Duodenal mucosa (tissue), 2 donors: ENCODE measurements around the gene ISLR.

Experiments used
- H3K27ac ChIP-seq: one replicate; pipeline ENCODE4 v1.7.0; 2013; ENCODE audit warnings: low read depth, low read length
- H3K27me3 ChIP-seq, 2 donors: one replicate each; pipeline ENCODE4 v1.7.0; 2013; ENCODE audit warnings: low read length in 2 of 2, control low read depth in 1 of 2; ENCODE audit not compliant: insufficient read depth in 2 of 2, control insufficient read depth in 1 of 2
- H3K36me3 ChIP-seq, 2 donors: one replicate each; pipeline ENCODE4 v1.7.0; 2013; ENCODE audit warnings: low read length in 2 of 2, control low read depth in 1 of 2; ENCODE audit not compliant: insufficient read depth in 2 of 2, control insufficient read depth in 1 of 2
- H3K4me1 ChIP-seq, 2 donors: one replicate each; pipeline ENCODE4 v1.7.0; 2013; ENCODE audit warnings: low read length in 2 of 2, control low read depth in 1 of 2; ENCODE audit not compliant: insufficient read depth in 2 of 2, control insufficient read depth in 1 of 2
- H3K4me3 ChIP-seq, 2 donors: one replicate each; pipeline ENCODE4 v1.7.0; 2013; ENCODE audit warnings: low read length in 2 of 2, low read depth in 1 of 2
- H3K9ac ChIP-seq, 2 donors: one replicate each; pipeline ENCODE4 v1.7.0; 2013; ENCODE audit warnings: low read length in 2 of 2, low read depth in 1 of 2
- H3K9me3 ChIP-seq, 2 donors: one replicate each; pipeline ENCODE4 v1.7.0; 2013; ENCODE audit warnings: low read length in 2 of 2, control low read depth in 1 of 2; ENCODE audit not compliant: control insufficient read depth in 1 of 2

ISLR gene

DNA sequence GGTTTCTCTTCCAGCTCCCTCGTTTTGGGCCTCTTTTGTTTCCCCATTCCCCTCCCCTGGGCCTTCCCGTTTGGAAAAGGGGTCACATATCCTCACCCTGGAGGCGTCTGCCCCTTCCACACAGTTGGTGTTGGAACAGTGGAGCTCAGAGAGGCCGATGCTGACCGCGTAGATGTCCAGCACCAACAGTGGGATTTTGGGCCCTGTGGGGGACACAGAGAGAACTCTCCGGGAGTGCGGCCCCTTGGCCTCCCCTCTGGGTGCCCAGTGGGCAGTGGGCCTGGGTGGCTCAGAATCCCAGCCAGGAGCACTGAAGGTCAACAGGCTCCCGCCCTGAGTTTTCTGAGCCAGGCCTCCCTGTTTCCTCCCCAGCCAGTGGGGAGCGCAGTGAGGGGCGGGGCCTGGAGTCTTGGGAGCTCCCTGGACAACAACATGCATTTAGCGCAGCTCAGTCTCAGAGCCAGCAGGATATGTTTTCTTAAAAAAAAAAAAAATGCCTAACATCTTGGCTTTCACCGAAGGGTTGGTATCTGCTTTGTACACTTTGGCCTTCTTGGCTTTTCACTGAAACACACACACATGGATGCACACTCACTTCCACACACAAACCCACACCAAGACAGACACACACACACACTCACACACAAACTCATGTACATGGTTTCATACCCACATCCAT, 670 bp upstream of the ISLR start:
- no peaks in the 10 kb centered on the region for H3K9me3 ChIP-seq
- no peak overlapping the region for H3K4me3 ChIP-seq
- H3K36me3 ChIP-seq: no peaks in the 10 kb centered on the region
- H3K27me3 ChIP-seq: no peaks in the 10 kb centered on the region
- peak overlapping the region; percentile 11 for H3K27ac ChIP-seq
- no peak overlapping the region for H3K9ac ChIP-seq
- H3K4me1 ChIP-seq: peaks cover 0 to 6% of the 10 kb centered on the region in 2 donors

DNA sequence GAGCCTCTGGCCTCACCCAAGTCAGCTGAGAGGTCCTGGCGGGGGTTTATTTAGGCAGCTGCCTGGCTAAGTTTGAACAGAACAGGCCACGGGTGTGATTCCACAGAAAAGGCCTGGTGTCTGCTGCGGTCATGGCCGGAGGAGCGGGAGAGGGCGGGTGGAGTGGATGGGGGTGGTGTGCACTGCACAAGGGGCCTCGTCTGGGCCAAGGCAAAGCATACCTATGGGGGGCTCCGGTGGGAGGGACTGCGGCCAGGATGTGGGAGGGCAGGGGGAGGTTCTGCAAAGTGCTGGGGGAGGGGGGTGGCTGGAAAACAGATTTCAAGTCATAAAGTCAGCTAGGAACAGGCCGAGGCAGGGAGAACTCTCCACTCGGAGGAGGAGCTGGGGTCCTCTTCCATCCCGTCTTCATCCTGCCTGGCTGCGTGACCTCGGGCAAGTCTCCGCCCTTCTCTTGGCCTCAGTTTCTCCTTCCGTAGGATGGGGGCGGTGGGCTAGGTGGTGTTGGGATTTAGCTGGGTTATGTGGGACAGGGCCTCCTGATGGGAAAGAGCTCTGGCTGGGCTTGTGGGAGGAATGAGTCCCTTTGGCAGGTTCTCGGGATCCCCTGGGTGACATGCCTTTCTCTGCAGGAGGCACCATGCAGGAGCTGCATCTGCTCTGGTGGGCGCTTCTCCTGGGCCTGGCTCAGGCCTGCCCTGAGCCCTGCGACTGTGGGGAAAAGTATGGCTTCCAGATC, 878 bp downstream of the ISLR start:
- H3K9ac ChIP-seq: no peak overlapping the region

DNA sequence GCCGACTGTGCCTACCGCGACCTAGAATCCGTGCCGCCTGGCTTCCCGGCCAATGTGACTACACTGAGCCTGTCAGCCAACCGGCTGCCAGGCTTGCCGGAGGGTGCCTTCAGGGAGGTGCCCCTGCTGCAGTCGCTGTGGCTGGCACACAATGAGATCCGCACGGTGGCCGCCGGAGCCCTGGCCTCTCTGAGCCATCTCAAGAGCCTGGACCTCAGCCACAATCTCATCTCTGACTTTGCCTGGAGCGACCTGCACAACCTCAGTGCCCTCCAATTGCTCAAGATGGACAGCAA, 1.4 kb downstream of the ISLR start:
- H3K4me1 ChIP-seq: peaks cover 0 to 6% of the 10 kb centered on the region in 2 donors
- H3K4me3 ChIP-seq: peak overlapping the region in 1 of 2 donors; percentile 43

More for the DNA sequence above, 878 bp downstream of the ISLR start:
- Histone ChIP-seq H3K9me3 (no peaks in the 10 kb centered on the region), H3K27me3 (no peaks in the 10 kb centered on the region), H3K27ac (peak overlapping the region; percentile 11), H3K36me3 (no peaks in the 10 kb centered on the region), H3K4me1 (peaks cover 0 to 6% of the 10 kb centered on the region in 2 donors), H3K4me3 (peak overlapping the region in 1 of 2 donors; percentile 43)

DNA sequence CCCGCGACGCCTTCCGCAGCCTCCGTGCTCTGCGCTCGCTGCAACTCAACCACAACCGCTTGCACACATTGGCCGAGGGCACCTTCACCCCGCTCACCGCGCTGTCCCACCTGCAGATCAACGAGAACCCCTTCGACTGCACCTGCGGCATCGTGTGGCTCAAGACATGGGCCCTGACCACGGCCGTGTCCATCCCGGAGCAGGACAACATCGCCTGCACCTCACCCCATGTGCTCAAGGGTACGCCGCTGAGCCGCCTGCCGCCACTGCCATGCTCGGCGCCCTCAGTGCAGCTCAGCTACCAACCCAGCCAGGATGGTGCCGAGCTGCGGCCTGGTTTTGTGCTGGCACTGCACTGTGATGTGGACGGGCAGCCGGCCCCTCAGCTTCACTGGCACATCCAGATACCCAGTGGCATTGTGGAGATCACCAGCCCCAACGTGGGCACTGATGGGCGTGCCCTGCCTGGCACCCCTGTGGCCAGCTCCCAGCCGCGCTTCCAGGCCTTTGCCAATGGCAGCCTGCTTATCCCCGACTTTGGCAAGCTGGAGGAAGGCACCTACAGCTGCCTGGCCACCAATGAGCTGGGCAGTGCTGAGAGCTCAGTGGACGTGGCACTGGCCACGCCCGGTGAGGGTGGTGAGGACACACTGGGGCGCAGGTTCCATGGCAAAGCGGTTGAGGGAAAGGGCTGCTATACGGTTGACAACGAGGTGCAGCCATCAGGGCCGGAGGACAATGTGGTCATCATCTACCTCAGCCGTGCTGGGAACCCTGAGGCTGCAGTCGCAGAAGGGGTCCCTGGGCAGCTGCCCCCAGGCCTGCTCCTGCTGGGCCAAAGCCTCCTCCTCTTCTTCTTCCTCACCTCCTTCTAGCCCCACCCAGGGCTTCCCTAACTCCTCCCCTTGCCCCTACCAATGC, 2.0 kb downstream of the ISLR start:
- Histone ChIP-seq H3K9me3 (no peaks in the 10 kb centered on the region), H3K36me3 (no peaks in the 10 kb centered on the region), H3K27ac (no peak overlapping the region), H3K27me3 (no peaks in the 10 kb centered on the region), H3K4me1 (peaks cover 0 to 6% of the 10 kb centered on the region in 2 donors), H3K4me3 (no peak overlapping the region), H3K9ac (no peak overlapping the region)

More for the DNA sequence above, 1.4 kb downstream of the ISLR start:
- H3K27me3 ChIP-seq: no peaks in the 10 kb centered on the region
- H3K27ac ChIP-seq: no peak overlapping the region
- no peaks in the 10 kb centered on the region for H3K36me3 ChIP-seq
- no peaks in the 10 kb centered on the region for H3K9me3 ChIP-seq
- no peak overlapping the region for H3K9ac ChIP-seq

DNA sequence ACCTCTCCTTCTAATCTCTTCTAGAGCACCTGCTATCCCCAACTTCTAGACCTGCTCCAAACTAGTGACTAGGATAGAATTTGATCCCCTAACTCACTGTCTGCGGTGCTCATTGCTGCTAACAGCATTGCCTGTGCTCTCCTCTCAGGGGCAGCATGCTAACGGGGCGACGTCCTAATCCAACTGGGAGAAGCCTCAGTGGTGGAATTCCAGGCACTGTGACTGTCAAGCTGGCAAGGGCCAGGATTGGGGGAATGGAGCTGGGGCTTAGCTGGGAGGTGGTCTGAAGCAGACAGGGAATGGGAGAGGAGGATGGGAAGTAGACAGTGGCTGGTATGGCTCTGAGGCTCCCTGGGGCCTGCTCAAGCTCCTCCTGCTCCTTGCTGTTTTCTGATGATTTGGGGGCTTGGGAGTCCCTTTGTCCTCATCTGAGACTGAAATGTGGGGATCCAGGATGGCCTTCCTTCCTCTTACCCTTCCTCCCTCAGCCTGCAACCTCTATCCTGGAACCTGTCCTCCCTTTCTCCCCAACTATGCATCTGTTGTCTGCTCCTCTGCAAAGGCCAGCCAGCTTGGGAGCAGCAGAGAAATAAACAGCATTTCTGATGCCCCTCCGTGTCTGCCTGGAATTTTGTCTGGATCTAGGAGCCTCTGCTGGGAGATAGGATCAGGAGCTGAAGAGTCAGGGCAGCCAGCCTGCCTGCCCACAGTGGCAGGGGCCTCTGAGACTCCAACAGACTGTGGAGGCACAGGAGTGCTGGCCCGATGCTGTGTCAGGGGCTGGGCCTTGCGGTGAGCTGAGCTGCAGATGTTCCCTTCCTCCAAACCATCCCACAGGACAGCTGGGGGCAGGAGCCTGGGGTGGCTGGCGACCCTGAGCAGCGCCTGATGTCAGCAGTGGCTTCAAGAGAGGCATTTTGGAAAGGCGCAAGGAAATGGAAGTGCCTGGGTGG, 3.0 kb downstream of the ISLR start:
- no peak overlapping the region for H3K9ac ChIP-seq
- no peaks in the 10 kb centered on the region for H3K36me3 ChIP-seq
- H3K9me3 ChIP-seq: no peaks in the 10 kb centered on the region
- peaks cover 0 to 6% of the 10 kb centered on the region in 2 donors for H3K4me1 ChIP-seq
- H3K27ac ChIP-seq: no peak overlapping the region
- no peaks in the 10 kb centered on the region for H3K27me3 ChIP-seq
- no peak overlapping the region for H3K4me3 ChIP-seq

DNA sequence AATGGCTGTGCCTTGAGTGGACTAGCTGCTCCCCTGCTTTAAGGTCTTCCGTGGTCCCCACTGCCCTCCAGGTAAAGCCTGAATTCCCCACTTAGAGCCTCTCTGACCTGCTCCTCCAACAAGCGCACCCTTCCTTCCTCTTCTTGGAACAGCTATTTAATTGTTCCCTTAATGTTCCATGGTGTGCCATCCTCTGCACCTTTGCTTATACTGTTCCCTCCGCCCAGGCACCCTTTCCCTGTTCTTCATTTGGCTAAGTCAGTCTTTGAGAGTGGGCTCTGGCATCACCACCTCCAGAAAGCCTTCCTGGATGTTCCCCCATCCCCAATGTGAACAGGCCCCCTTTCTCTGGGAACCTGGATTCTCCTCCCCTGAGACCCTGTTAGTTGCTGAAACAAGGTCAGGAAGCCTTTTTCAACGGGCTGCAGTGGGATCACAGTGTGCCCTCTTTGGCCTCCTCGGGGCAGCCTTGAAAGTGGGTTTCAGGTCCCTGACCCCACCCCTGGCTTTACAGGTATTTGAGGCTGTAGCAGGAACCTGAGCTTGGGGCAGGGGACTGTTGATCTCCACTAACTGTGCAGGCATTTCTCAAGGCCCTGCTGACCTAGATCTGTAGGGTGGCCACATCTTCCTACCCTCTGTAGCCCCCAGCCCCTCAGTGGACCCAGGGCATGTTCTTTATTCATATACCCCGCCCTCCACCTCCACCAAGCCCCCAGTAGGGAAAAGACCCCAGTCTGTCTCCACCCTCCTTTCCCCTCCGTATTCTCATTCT, 5.0 kb downstream of the ISLR start:
- H3K4me3 ChIP-seq: no peak overlapping the region
- H3K27ac ChIP-seq: no peak overlapping the region
- no peaks in the 10 kb centered on the region for H3K36me3 ChIP-seq
- no peak overlapping the region for H3K9ac ChIP-seq
- H3K27me3 ChIP-seq: no peaks in the 10 kb centered on the region
- H3K4me1 ChIP-seq: no peaks in the 10 kb centered on the region
- no peaks in the 10 kb centered on the region for H3K9me3 ChIP-seq

DNA sequence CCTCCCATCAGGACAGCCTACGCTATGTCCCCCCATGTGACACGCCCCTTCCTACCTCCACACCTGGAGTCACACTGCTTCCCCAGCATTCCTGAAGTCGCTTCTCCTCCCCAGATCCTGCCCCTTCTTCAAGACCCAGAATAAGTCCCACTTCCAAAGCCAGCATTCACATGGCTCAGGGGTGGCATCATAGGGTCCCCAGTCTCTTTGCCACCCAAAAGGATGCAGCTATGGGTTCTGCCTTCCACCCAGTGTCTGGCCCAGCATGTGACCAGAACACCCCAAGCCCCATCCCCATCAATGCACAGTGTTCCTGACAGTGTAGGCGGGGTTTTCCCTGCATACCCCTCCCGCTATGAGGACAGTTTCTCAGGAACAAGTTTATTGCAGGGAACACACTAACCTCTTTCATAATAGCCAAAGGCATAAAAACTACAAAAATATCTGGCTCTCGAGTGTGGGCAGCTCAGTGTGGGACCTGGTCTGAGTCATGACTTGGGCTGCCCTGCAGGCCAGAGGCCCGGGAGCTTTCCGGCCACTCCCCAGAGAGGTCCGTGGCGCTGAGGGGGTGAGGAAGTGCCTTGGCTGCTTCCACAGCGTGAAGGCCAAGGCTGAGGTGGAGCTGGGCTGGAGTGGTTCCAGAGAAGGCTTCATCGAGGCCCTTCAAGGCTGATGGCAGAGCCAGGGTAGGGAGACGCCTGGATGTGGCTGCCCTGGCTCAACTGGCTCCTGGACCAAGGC, 5.8 kb downstream of the ISLR start:
- Histone ChIP-seq H3K36me3 (no peaks in the 10 kb centered on the region), H3K27ac (no peak overlapping the region), H3K4me1 (no peaks in the 10 kb centered on the region), H3K9me3 (no peaks in the 10 kb centered on the region), H3K4me3 (no peak overlapping the region), H3K27me3 (no peaks in the 10 kb centered on the region), H3K9ac (no peak overlapping the region)

DNA sequence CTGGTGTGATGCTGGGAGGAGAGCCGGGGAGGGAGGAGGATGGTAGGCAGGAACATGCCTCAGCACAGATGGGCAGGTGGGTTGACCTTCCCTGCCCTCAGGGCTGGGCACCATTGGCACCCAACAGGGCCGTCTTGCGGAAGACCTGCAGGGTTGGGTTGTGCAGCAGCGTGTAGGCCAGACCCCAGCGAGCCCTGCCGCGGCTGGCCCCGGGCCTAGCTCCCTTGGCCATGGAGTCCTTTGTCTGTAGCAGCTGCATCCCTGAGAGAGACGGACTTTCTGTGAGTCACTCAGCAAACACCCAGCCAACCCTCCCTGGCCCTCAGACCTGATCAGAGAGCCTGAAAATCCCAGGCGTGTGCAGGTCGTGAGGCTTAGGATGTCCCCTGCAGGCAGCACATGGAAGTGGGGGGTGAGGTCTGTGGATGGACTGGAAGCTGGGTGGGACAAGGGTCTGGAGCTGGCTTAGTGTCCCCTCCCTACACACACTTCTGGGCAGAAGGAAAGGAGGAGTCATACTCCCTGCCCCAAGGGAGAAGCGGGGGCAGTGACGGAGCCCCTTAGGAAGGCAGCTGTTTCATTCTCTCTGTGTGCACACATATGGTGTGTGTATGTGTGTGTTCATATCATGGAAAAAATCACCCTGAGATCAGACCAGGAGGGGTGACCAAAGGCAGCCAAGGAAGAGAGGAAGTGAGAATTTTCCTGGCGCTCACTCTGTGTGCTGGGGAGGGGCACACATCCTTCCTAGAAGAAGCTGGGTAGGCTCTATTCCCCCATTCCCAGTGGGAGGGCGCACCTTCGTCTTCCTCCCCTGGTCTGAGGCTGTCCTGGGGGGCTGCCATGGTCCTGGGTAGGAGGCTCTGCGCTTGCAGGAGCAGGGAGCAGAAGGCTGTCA, 6.7 kb downstream of the ISLR start:
- no peak overlapping the region for H3K9ac ChIP-seq
- no peak overlapping the region for H3K4me3 ChIP-seq
- no peaks in the 10 kb centered on the region for H3K9me3 ChIP-seq
- no peaks in the 10 kb centered on the region for H3K36me3 ChIP-seq
- no peaks in the 10 kb centered on the region for H3K4me1 ChIP-seq
- no peak overlapping the region for H3K27ac ChIP-seq
- H3K27me3 ChIP-seq: no peaks in the 10 kb centered on the region
